Activated naive CD4-positive, alpha-beta T cell treated with anti-CD3 and anti-CD28 coated beads for 36 hours (primary cell): ENCODE results near the gene SAPCD2. TPM values are rescaled to one million over a fixed set of nuclear protein-coding genes. Genes with fewer than 3 reads are reported as not detected.
A peak's percentile ranks its signal among the peaks of the same experiment; 100 is the strongest.
"Not testable (repeated sequence)": the region's sequence is repeated elsewhere in the genome, so short reads cannot be mapped to it uniquely, and the experiment has no call there.

Experiments
- CTCF ChIA-PET: fragments of 350-600 bp; sonication (Branson Sonifier 250); formaldehyde crosslinking; loops from one replicate; lab custom pipeline; 2021; ENCODE audit warnings: antibody characterized with exemption; lab: Charles Lee
- DNase-seq: peaks from one replicate; pipeline ENCODE4 v3.0.0-alpha.2; 2020
- H3K27ac Mint-ChIP-seq: one replicate; pipeline ENCODE4 v1.8.0; 2021; ENCODE audit warnings: mild to moderate bottlenecking, mixed read lengths
- H3K27me3 Mint-ChIP-seq: one replicate; pipeline ENCODE4 v1.8.0; 2021; ENCODE audit warnings: low read depth, mixed read lengths
- H3K36me3 Mint-ChIP-seq: one replicate; pipeline ENCODE4 v1.8.0; 2021; ENCODE audit warnings: low read depth, mixed read lengths
- H3K4me1 Mint-ChIP-seq: one replicate; pipeline ENCODE4 v1.8.0; 2021; ENCODE audit warnings: low read depth, mixed read lengths
- H3K4me3 Mint-ChIP-seq: one replicate; pipeline ENCODE4 v1.8.0; 2021; ENCODE audit warnings: mild to moderate bottlenecking, moderate library complexity, mixed read lengths
- H3K9me3 Mint-ChIP-seq: one replicate; pipeline ENCODE4 v1.8.0; 2021; ENCODE audit warnings: mixed read lengths
- intact Hi-C: fragments of 100-400 bp; cut with micrococcal nuclease; formaldehyde crosslinking; loops from one replicate; pipeline ENCODE4 v1.15.1; 2023
- total RNA-seq, 2 experiments: library from RNA; stranded (reverse); gene quantifications; one replicate each; pipeline ENCODE4 v1.2.3, GENCODE V29; 2021

The SAPCD2 gene
- 1 to 10 TPM; 3.8 to 3.9 TPM for total RNA-seq

GRCh38 chr9:137070201-137070905, at the start of gene SAPCD2:
SAPCD2 (minus strand) TSS chr9:137070557; CDS start chr9:137070460, 97 bp downstream.
- intact Hi-C loops = loop anchor here (1.0 kb wide), 2 partner anchors 16 to 35 kb away; partner anchors contain the start of gene MAN1B1
- Mint-ChIP-seq H3K4me3 (peak within 1 kb of the TSS; percentile 56), H3K27me3 (peaks cover 3% of the 10 kb centered on the region), H3K36me3 (no peaks in the 10 kb centered on the region), H3K27ac (peak within 1 kb of the TSS; percentile 40), H3K4me1 (peaks cover 9% of the 10 kb centered on the region), H3K9me3 (no peaks in the 10 kb centered on the region)
- CTCF ChIA-PET = interaction anchor here (0.6 to 9.0 kb wide), 8 partner anchors 11 to 122 kb away, joined by 3 to 66 read pairs (median 6); partner anchors contain the start of genes ABCA2 and NPDC1
- peak; percentile 86 for DNase-seq

- not testable (repeated sequence) for H3K4me3 Mint-ChIP-seq, H3K9me3 Mint-ChIP-seq, DNase-seq, H3K27ac Mint-ChIP-seq, H3K36me3 Mint-ChIP-seq, H3K27me3 Mint-ChIP-seq
- H3K4me1 Mint-ChIP-seq = peaks cover 10% of the 10 kb centered on the region
- CTCF ChIA-PET = interaction anchor here (0.6 to 3.9 kb wide), 9 partner anchors 11 to 118 kb away, joined by 3 to 19 read pairs (median 4); partner anchors contain the start of genes RNF224, SLC34A3 and TPRN
- intact Hi-C loops = loop anchor here (1.0 to 5.0 kb wide), 3 partner anchors 59 to 118 kb away; partner anchors contain the start of gene RNF224
Observed at GRCh38 chr9:137118092-137118603, 47.8 kb upstream of the SAPCD2 start.

- no peak for DNase-seq
- H3K27me3 Mint-ChIP-seq = no peaks in the 10 kb centered on the region
- no peak overlapping the region for H3K27ac Mint-ChIP-seq
- peaks cover 14% of the 10 kb centered on the region for H3K4me1 Mint-ChIP-seq
- peaks cover 3% of the 10 kb centered on the region for H3K36me3 Mint-ChIP-seq
- intact Hi-C loops = loop anchor here (5.0 kb wide), 1 partner anchor 60 kb away; no protein-coding TSS in a partner anchor
- CTCF ChIA-PET = interaction anchor here (1.5 to 3.9 kb wide), 3 partner anchors 109 to 119 kb away, joined by 5 to 19 read pairs (median 6); partner anchors contain the start of genes RNF224 and SLC34A3
- no peak overlapping the region for H3K4me3 Mint-ChIP-seq
- no peaks in the 10 kb centered on the region for H3K9me3 Mint-ChIP-seq
Observed at GRCh38 chr9:137117269-137117731, 46.9 kb upstream of the SAPCD2 start.

GRCh38 chr9:137116728-137117127, 46.4 kb upstream of the SAPCD2 start:
- intact Hi-C loops = loop anchor here (5.0 kb wide), 1 partner anchor 61 kb away; no protein-coding TSS in a partner anchor
- peaks cover 3% of the 10 kb centered on the region for H3K36me3 Mint-ChIP-seq
- no peak for DNase-seq
- CTCF ChIA-PET = interaction anchor here (3.9 kb wide), 1 partner anchor 110 kb away, joined by 19 read pairs; the partner anchor contains the start of gene RNF224
- no peaks in the 10 kb centered on the region for H3K9me3 Mint-ChIP-seq
- no peak overlapping the region for H3K4me3 Mint-ChIP-seq
- H3K27ac Mint-ChIP-seq = no peak overlapping the region
- peaks cover 14% of the 10 kb centered on the region for H3K4me1 Mint-ChIP-seq
- no peaks in the 10 kb centered on the region for H3K27me3 Mint-ChIP-seq

- Mint-ChIP-seq H3K27ac (no peak overlapping the region), H3K9me3 (no peaks in the 10 kb centered on the region), H3K36me3 (peaks cover 3% of the 10 kb centered on the region), H3K4me1 (peaks cover 14% of the 10 kb centered on the region), H3K27me3 (no peaks in the 10 kb centered on the region), H3K4me3 (no peak overlapping the region)
- CTCF ChIA-PET = interaction anchor here (0.9 to 3.9 kb wide), 2 partner anchors 69 to 111 kb away, joined by 3 to 19 read pairs; partner anchors contain the start of gene RNF224
- no peak for DNase-seq
- intact Hi-C loops = loop anchor here (5.0 kb wide), 1 partner anchor 61 kb away; no protein-coding TSS in a partner anchor
Observed at GRCh38 chr9:137116027-137116507, 45.7 kb upstream of the SAPCD2 start.

GRCh38 chr9:137115394-137116026, 45.2 kb upstream of the SAPCD2 start:
- Mint-ChIP-seq H3K27ac (no peak overlapping the region), H3K4me3 (peak overlapping the region; percentile 54), H3K9me3 (no peaks in the 10 kb centered on the region), H3K27me3 (no peaks in the 10 kb centered on the region), H3K36me3 (peaks cover 6% of the 10 kb centered on the region), H3K4me1 (peaks cover 14% of the 10 kb centered on the region)
- CTCF ChIA-PET = interaction anchor here (0.9 to 1.4 kb wide), 6 partner anchors 11 to 121 kb away, joined by 3 to 8 read pairs (median 4); partner anchors contain the start of gene RNF224
- no peak for DNase-seq
- intact Hi-C loops = loop anchor here (5.0 kb wide), 1 partner anchor 62 kb away; no protein-coding TSS in a partner anchor

GRCh38 chr9:137114613-137115393, 44.4 kb upstream of the SAPCD2 start, which contains the start of gene DPP7:
DPP7 (minus strand) TSS chr9:137114733; CDS start chr9:137114713, 20 bp downstream.
- Mint-ChIP-seq H3K27ac (no peak within 1 kb of the TSS), H3K4me1 (peaks cover 14% of the 10 kb centered on the region), H3K36me3 (peaks cover 6% of the 10 kb centered on the region), H3K9me3 (no peaks in the 10 kb centered on the region), H3K4me3 (peak within 1 kb of the TSS; percentile 73), H3K27me3 (no peaks in the 10 kb centered on the region)
- intact Hi-C loops = loop anchor here (1.0 to 5.0 kb wide), 2 partner anchors 20 to 62 kb away; no protein-coding TSS in a partner anchor
- peak; percentile 74 for DNase-seq
- CTCF ChIA-PET = interaction anchor here (0.9 to 1.4 kb wide), 5 partner anchors 11 to 121 kb away, joined by 3 to 8 read pairs (median 4); partner anchors contain the start of gene RNF224

GRCh38 chr9:137114220-137114612, 43.9 kb upstream of the SAPCD2 start:
- Mint-ChIP-seq H3K36me3 (peaks cover 6% of the 10 kb centered on the region), H3K9me3 (no peaks in the 10 kb centered on the region), H3K27me3 (no peaks in the 10 kb centered on the region), H3K4me3 (peak overlapping the region; percentile 66), H3K27ac (no peak overlapping the region), H3K4me1 (peaks cover 11% of the 10 kb centered on the region)
- no peak for DNase-seq
- intact Hi-C loops = loop anchor here (1.0 kb wide), 1 partner anchor 19 kb away; no protein-coding TSS in a partner anchor
- CTCF ChIA-PET = interaction anchor here (1.3 to 1.4 kb wide), 3 partner anchors 46 to 113 kb away, joined by 3 to 5 read pairs (median 4); partner anchors contain the start of gene RNF224

- peaks cover 6% of the 10 kb centered on the region for H3K36me3 Mint-ChIP-seq
- H3K4me3 Mint-ChIP-seq = peak overlapping the region; percentile 73
- peaks cover 7% of the 10 kb centered on the region for H3K4me1 Mint-ChIP-seq
- H3K27me3 Mint-ChIP-seq = no peaks in the 10 kb centered on the region
- intact Hi-C loops = loop anchor here (1.0 kb wide), 1 partner anchor 18 kb away; no protein-coding TSS in a partner anchor
- no peak overlapping the region for H3K27ac Mint-ChIP-seq
- no peaks in the 10 kb centered on the region for H3K9me3 Mint-ChIP-seq
- CTCF ChIA-PET = interaction anchor here (1.3 kb wide), 1 partner anchor 67 kb away, joined by 3 read pairs; no protein-coding TSS in a partner anchor
- no peak for DNase-seq
Observed at GRCh38 chr9:137113385-137114159, 43.2 kb upstream of the SAPCD2 start.
